Body of pancreas (tissue), 4 donors: Measurements from ENCODE around the gene LIN9. TPM values are rescaled to one million over a fixed set of nuclear protein-coding genes. Genes with fewer than 3 reads are reported as not detected.

ENCODE experiments used
- ATAC-seq: fragments of 150-250 bp; one replicate; pipeline ENCODE4 v1.9.1; 2016
- DNase-seq, 4 donors: peaks; one replicate each; pipeline ENCODE4 v3.0.0-alpha.2; 2019
- H3K27ac ChIP-seq, 4 donors: fragments of 200-600 bp; sonication (generic); 1 replicate in 3 of 4; 2 replicates in 1 of 4; pipeline versions ENCODE4 v1.5.1 to v1.6.1; 2016 to 2019; ENCODE audit warnings: mild to moderate bottlenecking in 1 of 4, mixed read lengths in 1 of 4, moderate library complexity in 1 of 4
- H3K27me3 ChIP-seq, 2 donors: fragments of 200-600 bp; sonication (generic); one replicate each; pipeline ENCODE4 v1.6.0; 2016; ENCODE audit warnings: mild to moderate bottlenecking in 1 of 2
- H3K36me3 ChIP-seq, 2 donors: fragments of 200-600 bp; sonication (generic); replicated peaks in 1 of 2; 2 replicates each; pipeline ENCODE4 v1.5.1; 2016; ENCODE audit warnings: low read depth in 2 of 2; ENCODE audit not compliant: insufficient read depth in 1 of 2
- H3K4me1 ChIP-seq: fragments of 200-600 bp; sonication (generic); one replicate; pipeline ENCODE4 v1.6.0; 2016
- H3K4me3 ChIP-seq, 2 donors: fragments of 200-600 bp; sonication (generic); 1 replicate in 1 of 2; 2 replicates in 1 of 2; pipeline ENCODE4 v1.5.1; 2016 to 2019
- H3K9me3 ChIP-seq, 3 donors: fragments of 200-600 bp; sonication (generic); 1 replicate in 2 of 3; 2 replicates in 1 of 3; pipeline ENCODE4 v1.5.1; 2016
- CTCF ChIP-seq, 7 experiments: fragments of 450-650 bp in 4 of 7; fragments of 200-600 bp in 3 of 7; sonication (generic) in 3 of 7; IDR thresholded peaks; one replicate each; pipeline ENCODE4 v1.5.1; 2016 to 2019; ENCODE audit warnings: antibody characterized with exemption in 7 of 7
- POLR2A ChIP-seq, 3 donors: fragments of 450-650 bp; IDR thresholded peaks; one replicate each; pipeline ENCODE4 v1.6.1; 2016; ENCODE audit warnings: antibody characterized with exemption in 3 of 3, mild to moderate bottlenecking in 2 of 3
- WGBS, 2 donors: methylation state at CpG; one replicate each; pipeline ENCODE4 v1.1.5; 2017; 5-methylcytosine and 5-hydroxymethylcytosine counted together
- intact Hi-C: fragments of 100-400 bp; cut with DNase I; formaldehyde crosslinking; loops from one replicate; pipeline ENCODE4 v1.15.1; 2023
- total RNA-seq, 2 donors: library from RNA; depleted of rRNA; stranded (reverse); fragments of >200 nt; gene quantifications; one replicate each; pipeline ENCODE4 v1.1.0, GENCODE V29; 2016

The LIN9 gene
- total RNA-seq, 2 donors from 2014 or later: 0.52 to 2.3 TPM

DNA sequence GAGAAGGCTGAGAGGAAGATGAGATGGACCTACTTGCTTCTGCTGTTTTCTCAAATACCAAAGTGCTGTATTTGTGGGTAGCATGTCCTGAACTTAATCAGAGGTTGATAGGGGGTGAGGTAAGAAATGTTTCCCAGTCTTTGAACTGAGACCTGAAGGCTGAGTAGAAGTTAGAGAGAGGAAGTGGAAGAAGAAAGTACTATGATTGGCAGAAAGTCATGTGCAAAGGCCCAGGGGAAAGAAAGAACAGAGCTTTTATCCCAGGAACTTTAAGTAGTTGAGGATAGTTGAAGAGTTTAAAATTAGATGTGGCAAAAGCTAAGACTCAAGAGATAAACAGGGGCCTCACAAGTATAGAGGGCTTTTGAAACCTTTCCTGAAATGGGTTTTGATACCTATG is 15.5 kb upstream of the LIN9 start:
- no peaks in the 10 kb centered on the region for H3K27me3 ChIP-seq
- ATAC-seq (no peak), DNase-seq (no peak)
- H3K4me3 ChIP-seq: no peak overlapping the region
- no peaks in the 10 kb centered on the region for H3K36me3 ChIP-seq
- TF ChIP-seq CTCF (IDR thresholded peaks at IDR 0.05): no peak
- no peak for TF ChIP-seq POLR2A (IDR thresholded peaks at IDR 0.05)
- no peaks in the 10 kb centered on the region for H3K9me3 ChIP-seq
- no peaks in the 10 kb centered on the region for H3K4me1 ChIP-seq
- H3K27ac ChIP-seq: no peak overlapping the region
- intact Hi-C loops: no loop called here

DNA sequence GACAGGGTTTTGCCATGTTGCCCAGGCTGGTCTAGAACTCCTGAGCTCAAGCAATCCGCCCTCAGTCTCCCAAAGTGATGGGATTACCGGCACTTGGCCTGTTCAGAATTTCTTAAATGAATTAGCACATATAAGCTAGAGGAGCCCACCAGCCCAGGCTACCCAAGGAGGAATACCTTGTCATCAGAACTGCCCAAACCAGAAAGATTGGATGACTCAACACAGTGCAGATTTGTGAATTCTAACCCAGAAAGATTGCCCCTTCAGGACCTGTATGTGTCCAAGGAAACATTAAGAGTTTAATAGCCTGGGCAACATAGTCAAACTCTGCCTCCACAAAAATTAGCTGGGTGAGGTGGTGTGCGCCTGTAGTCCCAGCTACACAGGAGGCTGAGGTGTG is 14.0 kb upstream of the LIN9 start:
- no peak overlapping the region for H3K27ac ChIP-seq
- H3K9me3 ChIP-seq: no peaks in the 10 kb centered on the region
- 85 to 100% methylated on average over 1 to 3 of the region's 3 CpGs for WGBS, 2 donors
- H3K4me3 ChIP-seq: no peak overlapping the region
- H3K27me3 ChIP-seq: no peaks in the 10 kb centered on the region
- intact Hi-C loops: no loop called here
- ATAC-seq (no peak), DNase-seq (no peak)
- no peaks in the 10 kb centered on the region for H3K4me1 ChIP-seq
- H3K36me3 ChIP-seq: no peaks in the 10 kb centered on the region
- TF ChIP-seq POLR2A (IDR thresholded peaks at IDR 0.05) (no peak), CTCF (IDR thresholded peaks at IDR 0.05) (no peak)

- WGBS, 2 donors: 87 to 91% methylated on average over 10 of the region's 10 CpGs
Measured at GRCh38 chr1:226320930-226321329, 12.0 kb upstream of the LIN9 start.

DNA sequence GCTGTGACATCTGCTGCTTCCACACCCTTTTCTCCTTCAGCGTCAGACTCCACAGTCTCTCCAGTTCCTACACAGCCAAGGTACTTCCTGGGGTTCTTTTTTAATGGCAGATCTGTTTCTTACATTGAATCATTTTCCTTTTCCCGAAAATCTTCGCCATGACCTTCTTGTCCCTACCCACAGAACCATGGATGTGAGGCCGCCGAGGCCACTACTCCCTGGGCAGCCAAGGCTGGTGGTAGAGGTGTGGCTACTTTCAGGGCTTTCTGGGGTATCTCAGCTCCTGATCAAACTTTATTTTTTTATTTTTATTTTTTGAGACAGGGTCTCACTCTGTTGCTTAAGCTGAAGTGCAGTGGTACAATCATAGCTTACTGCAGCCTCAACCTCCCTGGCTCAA is 9.5 kb upstream of the LIN9 start:
- H3K4me3 ChIP-seq: no peak overlapping the region
- H3K36me3 ChIP-seq: no peaks in the 10 kb centered on the region
- intact Hi-C loops: no loop called here
- H3K9me3 ChIP-seq: no peaks in the 10 kb centered on the region
- TF ChIP-seq POLR2A (IDR thresholded peaks at IDR 0.05): no peak
- no peak for TF ChIP-seq CTCF (IDR thresholded peaks at IDR 0.05)
- 79 to 88% methylated on average over 5 of the region's 5 CpGs for WGBS, 2 donors
- ATAC-seq: no peak
- no peaks in the 10 kb centered on the region for H3K4me1 ChIP-seq
- no peaks in the 10 kb centered on the region for H3K27me3 ChIP-seq
- no peak overlapping the region for H3K27ac ChIP-seq
- DNase-seq: no peak

More at GRCh38 chr1:226320930-226321329, 12.0 kb upstream of the LIN9 start:
- H3K27ac ChIP-seq: no peak overlapping the region
- DNase-seq (no peak), ATAC-seq (no peak)
- no peak overlapping the region for H3K4me3 ChIP-seq
- H3K4me1 ChIP-seq: no peaks in the 10 kb centered on the region
- no peak for TF ChIP-seq POLR2A (IDR thresholded peaks at IDR 0.05)
- no peak for TF ChIP-seq CTCF (IDR thresholded peaks at IDR 0.05)
- H3K36me3 ChIP-seq: no peaks in the 10 kb centered on the region
- intact Hi-C loops: no loop called here
- no peaks in the 10 kb centered on the region for H3K9me3 ChIP-seq
- no peaks in the 10 kb centered on the region for H3K27me3 ChIP-seq

- Histone ChIP-seq H3K9me3 (no peaks in the 10 kb centered on the region), H3K4me1 (peaks cover 11% of the 10 kb centered on the region), H3K36me3 (no peaks in the 10 kb centered on the region), H3K4me3 (no peak overlapping the region), H3K27me3 (no peaks in the 10 kb centered on the region), H3K27ac (no peak overlapping the region)
- DNase-seq (no peak), ATAC-seq (no peak)
- intact Hi-C loops: no loop called here
- TF ChIP-seq CTCF (IDR thresholded peaks at IDR 0.05): no peak
- TF ChIP-seq POLR2A (IDR thresholded peaks at IDR 0.05): no peak
Measured at GRCh38 chr1:226314055-226314454, 5.1 kb upstream of the LIN9 start.
